SK-N-SH treated with all-trans-retinoic acid at 6 μM for 48 hours (cell line): Measurements from ENCODE around the gene FANCD2.
"Not testable (repeated sequence)": the region's sequence is repeated elsewhere in the genome, so short reads cannot be mapped to it uniquely, and the experiment has no call there.

Experiments used
- ATAC-seq: fragments of 200-7000 bp; cut with Tn5 transposase; 3 replicates; pipeline ENCODE4 v1.9.1; 2020; ENCODE audit warnings: mild to moderate bottlenecking, moderate library complexity
- ARNTL ChIP-seq: fragments of 450-650 bp; formaldehyde crosslinking; IDR thresholded peaks from 2 replicates; pipeline ENCODE4 v1.5.0; 2020; ENCODE audit warnings: low read depth, mild to moderate bottlenecking, moderate library complexity, borderline replicate concordance
- BACH2 ChIP-seq: fragments of 250-450 bp; sonication (Bioruptor Pico); IDR thresholded peaks from 2 replicates; pipeline ENCODE4 v1.9.0; 2021; ENCODE audit warnings: mild to moderate bottlenecking, borderline replicate concordance
- ESRRG ChIP-seq: fragments of 250-450 bp; sonication (Bioruptor Pico); IDR thresholded peaks from 2 replicates; pipeline ENCODE4 v1.6.1; 2021; ENCODE audit warnings: mild to moderate bottlenecking
- GLIS3 ChIP-seq: fragments of 250-450 bp; sonication (Bioruptor Pico); IDR thresholded peaks from 2 replicates; pipeline ENCODE4 v1.5.0; 2020; ENCODE audit warnings: mild to moderate bottlenecking, moderate library complexity
- ISL1 ChIP-seq: fragments of 250-450 bp; sonication (Bioruptor Pico); IDR thresholded peaks from 2 replicates; pipeline ENCODE4 v2.1.2; 2022; ENCODE audit warnings: mild to moderate bottlenecking, moderate library complexity
- OSR1 ChIP-seq: fragments of 250-450 bp; sonication (Bioruptor Pico); IDR thresholded peaks from 2 replicates; pipeline ENCODE4 v1.8.0; 2022; ENCODE audit warnings: moderate library complexity, mild to moderate bottlenecking, inconsistent platforms
- PPARA ChIP-seq: fragments of 250-450 bp; sonication (Bioruptor Pico); IDR thresholded peaks from 2 replicates; pipeline ENCODE4 v1.5.0; 2020; ENCODE audit warnings: mild to moderate bottlenecking, borderline replicate concordance
- RARB ChIP-seq: fragments of 250-450 bp; sonication (Bioruptor Pico); IDR thresholded peaks from 2 replicates; pipeline ENCODE4 v1.8.0; 2021; ENCODE audit warnings: mild to moderate bottlenecking, moderate library complexity
- SNAI2 ChIP-seq: fragments of 250-450 bp; sonication (Bioruptor Pico); IDR thresholded peaks from 2 replicates; pipeline ENCODE4 v1.5.0; 2020; ENCODE audit warnings: mild to moderate bottlenecking, moderate library complexity
- TCF4 ChIP-seq: fragments of 250-450 bp; sonication (Bioruptor Pico); IDR thresholded peaks from 2 replicates; pipeline ENCODE4 v1.8.0; 2021; ENCODE audit warnings: mild to moderate bottlenecking, moderate library complexity, borderline replicate concordance
- TOX ChIP-seq: fragments of 250-450 bp; sonication (Bioruptor Pico); IDR thresholded peaks from 2 replicates; pipeline ENCODE4 v1.8.0; 2021; ENCODE audit warnings: mild to moderate bottlenecking, moderate library complexity, borderline replicate concordance
- ZC3H10 ChIP-seq: fragments of 250-450 bp; sonication (Bioruptor Pico); IDR thresholded peaks from 2 replicates; pipeline ENCODE4 v1.5.1; 2021; ENCODE audit warnings: mild to moderate bottlenecking, moderate library complexity
- ZFP3 ChIP-seq: fragments of 250-450 bp; sonication (Bioruptor Pico); IDR thresholded peaks from 2 replicates; pipeline ENCODE4 v1.5.0; 2020; ENCODE audit warnings: mild to moderate bottlenecking, moderate library complexity
- ZFP30 ChIP-seq: fragments of 450-650 bp; formaldehyde crosslinking; IDR thresholded peaks from 2 replicates; pipeline ENCODE4 v1.5.0; 2022; ENCODE audit warnings: mild to moderate bottlenecking, moderate library complexity
- ZNF565 ChIP-seq: fragments of 450-650 bp; formaldehyde crosslinking; conservative IDR thresholded peaks from 2 replicates; pipeline ENCODE4 v1.5.0; 2020; ENCODE audit warnings: low read depth, mild to moderate bottlenecking, moderate library complexity
- TF ChIP-seq, protein P1 (sequence below): fragments of 250-450 bp; sonication (Bioruptor Pico); IDR thresholded peaks from 2 replicates; pipeline ENCODE4 v1.5.0; 2020; ENCODE audit warnings: mild to moderate bottlenecking, moderate library complexity
- TF ChIP-seq, protein P2 (sequence below): fragments of 250-450 bp; sonication (Bioruptor Pico); IDR thresholded peaks from 2 replicates; pipeline ENCODE4 v1.8.0; 2020; ENCODE audit warnings: mild to moderate bottlenecking, moderate library complexity, borderline replicate concordance

Gene FANCD2

DNA sequence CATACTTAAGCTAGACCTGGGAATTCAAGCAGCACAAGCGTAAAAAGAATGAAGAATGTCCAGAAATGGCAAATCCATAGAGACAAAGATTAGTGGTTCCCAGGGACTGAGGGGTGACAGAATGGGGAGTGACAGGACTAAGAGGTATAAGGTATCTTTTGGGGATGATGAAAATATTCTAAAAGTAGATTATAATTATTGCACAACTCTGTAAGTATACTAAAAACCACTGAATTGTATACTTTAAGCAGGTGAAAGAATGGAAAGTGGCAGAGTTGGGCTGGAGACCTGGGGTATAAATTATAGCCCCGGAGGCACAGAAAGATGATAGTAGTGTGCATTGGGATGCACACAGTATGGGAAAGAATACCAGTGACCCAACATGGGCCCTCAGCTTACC, 94.8 kb downstream of the FANCD2 start (continued):
- TF ChIP-seq, protein P1, sequence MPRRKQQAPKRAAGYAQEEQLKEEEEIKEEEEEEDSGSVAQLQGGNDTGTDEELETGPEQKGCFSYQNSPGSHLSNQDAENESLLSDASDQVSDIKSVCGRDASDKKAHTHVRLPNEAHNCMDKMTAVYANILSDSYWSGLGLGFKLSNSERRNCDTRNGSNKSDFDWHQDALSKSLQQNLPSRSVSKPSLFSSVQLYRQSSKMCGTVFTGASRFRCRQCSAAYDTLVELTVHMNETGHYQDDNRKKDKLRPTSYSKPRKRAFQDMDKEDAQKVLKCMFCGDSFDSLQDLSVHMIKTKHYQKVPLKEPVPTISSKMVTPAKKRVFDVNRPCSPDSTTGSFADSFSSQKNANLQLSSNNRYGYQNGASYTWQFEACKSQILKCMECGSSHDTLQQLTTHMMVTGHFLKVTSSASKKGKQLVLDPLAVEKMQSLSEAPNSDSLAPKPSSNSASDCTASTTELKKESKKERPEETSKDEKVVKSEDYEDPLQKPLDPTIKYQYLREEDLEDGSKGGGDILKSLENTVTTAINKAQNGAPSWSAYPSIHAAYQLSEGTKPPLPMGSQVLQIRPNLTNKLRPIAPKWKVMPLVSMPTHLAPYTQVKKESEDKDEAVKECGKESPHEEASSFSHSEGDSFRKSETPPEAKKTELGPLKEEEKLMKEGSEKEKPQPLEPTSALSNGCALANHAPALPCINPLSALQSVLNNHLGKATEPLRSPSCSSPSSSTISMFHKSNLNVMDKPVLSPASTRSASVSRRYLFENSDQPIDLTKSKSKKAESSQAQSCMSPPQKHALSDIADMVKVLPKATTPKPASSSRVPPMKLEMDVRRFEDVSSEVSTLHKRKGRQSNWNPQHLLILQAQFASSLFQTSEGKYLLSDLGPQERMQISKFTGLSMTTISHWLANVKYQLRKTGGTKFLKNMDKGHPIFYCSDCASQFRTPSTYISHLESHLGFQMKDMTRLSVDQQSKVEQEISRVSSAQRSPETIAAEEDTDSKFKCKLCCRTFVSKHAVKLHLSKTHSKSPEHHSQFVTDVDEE (CRISPR knock-in tag) = no peak
- TF ChIP-seq ESRRG (CRISPR knock-in tag) (no peak), TCF4 (no peak), RARB (CRISPR knock-in tag) (no peak), ZC3H10 (CRISPR knock-in tag) (no peak), SNAI2 (no peak), OSR1 (no peak), ARNTL (CRISPR knock-in tag) (no peak), ZNF565 (CRISPR knock-in tag) (no peak), ZFP30 (CRISPR knock-in tag) (no peak)
- TF ChIP-seq, protein P2, sequence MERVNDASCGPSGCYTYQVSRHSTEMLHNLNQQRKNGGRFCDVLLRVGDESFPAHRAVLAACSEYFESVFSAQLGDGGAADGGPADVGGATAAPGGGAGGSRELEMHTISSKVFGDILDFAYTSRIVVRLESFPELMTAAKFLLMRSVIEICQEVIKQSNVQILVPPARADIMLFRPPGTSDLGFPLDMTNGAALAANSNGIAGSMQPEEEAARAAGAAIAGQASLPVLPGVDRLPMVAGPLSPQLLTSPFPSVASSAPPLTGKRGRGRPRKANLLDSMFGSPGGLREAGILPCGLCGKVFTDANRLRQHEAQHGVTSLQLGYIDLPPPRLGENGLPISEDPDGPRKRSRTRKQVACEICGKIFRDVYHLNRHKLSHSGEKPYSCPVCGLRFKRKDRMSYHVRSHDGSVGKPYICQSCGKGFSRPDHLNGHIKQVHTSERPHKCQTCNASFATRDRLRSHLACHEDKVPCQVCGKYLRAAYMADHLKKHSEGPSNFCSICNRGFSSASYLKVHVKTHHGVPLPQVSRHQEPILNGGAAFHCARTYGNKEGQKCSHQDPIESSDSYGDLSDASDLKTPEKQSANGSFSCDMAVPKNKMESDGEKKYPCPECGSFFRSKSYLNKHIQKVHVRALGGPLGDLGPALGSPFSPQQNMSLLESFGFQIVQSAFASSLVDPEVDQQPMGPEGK (CRISPR knock-in tag) = no peak

DNA sequence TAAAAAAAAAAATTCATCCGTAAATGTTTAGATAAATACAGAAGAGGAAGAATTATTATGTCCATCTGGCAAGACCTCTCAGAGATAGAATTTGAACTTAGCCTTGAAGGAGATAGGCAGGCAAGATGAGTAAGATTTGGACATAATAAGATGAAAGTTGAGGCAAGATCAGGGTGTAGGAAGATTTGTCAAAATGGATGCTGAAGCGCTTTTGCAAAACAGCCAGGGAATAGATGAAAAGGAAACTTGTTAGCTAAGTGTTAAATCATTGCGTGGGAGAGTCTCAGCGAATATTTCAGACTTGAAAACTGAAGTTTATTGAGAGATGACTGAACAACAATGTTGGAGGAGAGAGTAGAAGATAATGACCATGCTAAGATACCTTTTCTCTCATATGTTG, 96.5 kb downstream of the FANCD2 start:
- TF ChIP-seq BACH2 (CRISPR knock-in tag) (no peak), TOX (CRISPR knock-in tag) (no peak), GLIS3 (no peak)
- ATAC-seq = no peak

DNA sequence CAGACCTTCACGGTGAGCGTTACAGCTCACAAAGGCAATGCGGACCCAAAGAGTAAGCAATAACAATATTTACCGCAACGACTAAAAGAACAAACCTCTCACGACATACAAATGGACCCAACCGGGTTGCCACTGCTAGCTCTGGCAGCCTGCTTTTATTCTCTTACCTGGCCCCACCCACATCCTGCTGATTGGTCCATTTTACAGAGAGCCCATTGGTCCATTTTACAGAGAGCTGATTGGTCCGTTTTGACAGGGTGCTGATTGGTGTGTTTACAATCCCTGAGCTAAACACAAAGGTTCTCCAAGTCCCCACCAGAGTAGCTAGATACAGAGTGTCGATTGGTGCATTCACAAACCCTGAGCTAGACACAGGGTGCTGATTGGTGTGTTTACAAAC, 109.6 kb downstream of the FANCD2 start:
- ATAC-seq = not testable (repeated sequence)

DNA sequence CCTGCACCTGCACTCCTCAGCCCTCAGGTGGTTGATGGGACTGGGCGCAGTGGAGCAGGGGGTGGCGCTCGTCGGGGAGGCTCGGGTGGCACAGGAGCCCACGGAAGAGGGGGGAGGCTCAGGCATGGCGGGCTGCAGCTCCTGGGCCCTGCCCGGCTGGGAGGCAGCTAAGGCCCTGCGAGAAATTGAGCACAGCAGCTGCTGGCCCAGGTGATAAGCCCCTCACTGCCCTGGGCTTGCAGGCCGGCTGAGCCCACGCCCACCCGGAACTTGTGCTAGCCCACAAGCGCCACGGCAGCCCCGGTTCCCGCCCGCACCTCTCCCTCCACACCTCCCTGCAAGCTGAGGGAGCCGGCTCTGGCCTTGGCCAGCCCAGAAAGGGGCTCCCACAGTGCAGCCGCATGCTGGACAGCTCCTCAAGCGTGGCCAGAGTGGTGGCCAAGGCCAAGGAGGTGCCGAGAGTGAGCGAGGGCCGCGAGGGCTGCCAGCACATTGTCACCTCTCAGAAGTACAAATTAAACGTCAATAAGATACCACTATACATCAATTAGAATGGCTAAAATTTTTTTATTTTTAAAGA, 110.3 kb downstream of the FANCD2 start:
- TF ChIP-seq ISL1 (CRISPR knock-in tag) (no peak), OSR1 (no peak), RARB (CRISPR knock-in tag) (no peak), ZC3H10 (CRISPR knock-in tag) (no peak), BACH2 (CRISPR knock-in tag) (no peak), GLIS3 (no peak), PPARA (no peak)
- ATAC-seq = no peak

DNA sequence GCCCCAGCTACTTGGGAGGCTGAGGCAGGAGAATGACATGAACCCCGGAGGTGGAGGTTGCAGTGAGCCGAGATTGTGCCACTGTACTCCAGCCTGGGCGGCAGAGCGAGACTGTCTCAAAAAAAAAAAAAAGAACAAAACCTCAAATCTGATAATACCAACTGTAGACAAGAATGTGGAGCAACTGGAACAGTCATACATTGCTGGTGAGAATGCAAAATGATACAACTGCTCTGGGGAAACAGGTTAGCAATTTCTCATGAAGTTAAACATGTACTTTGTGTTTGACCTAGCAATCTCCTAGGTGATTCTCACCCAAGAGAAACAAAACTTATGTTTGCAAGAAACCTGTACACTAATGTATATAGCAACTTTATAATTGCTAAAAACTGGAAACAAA, 110.9 kb downstream of the FANCD2 start:
- TF ChIP-seq, protein P1 (CRISPR knock-in tag) = no peak
- TF ChIP-seq ZFP3 (CRISPR knock-in tag) = no peak
- no peak for TF ChIP-seq ZC3H10 (CRISPR knock-in tag)
- no peak for TF ChIP-seq RARB (CRISPR knock-in tag)
- TF ChIP-seq OSR1 = no peak
- TF ChIP-seq, protein P2 (CRISPR knock-in tag) = no peak
- no peak for TF ChIP-seq ZNF565 (CRISPR knock-in tag)
- TF ChIP-seq ARNTL (CRISPR knock-in tag) = no peak
- no peak for TF ChIP-seq GLIS3
- no peak for TF ChIP-seq ISL1 (CRISPR knock-in tag)
- no peak for TF ChIP-seq TCF4
- no peak for ATAC-seq
